ENCODE measurements around the gene TTLL11. TPM values are rescaled to one million over a fixed set of nuclear protein-coding genes. Genes with fewer than 3 reads are reported as not detected.

TTLL11 gene
- total RNA-seq, 1 experiment from 2014 or later = 8.8 TPM

- Histone ChIP-seq H3K9me3 (replicated peaks) (peaks cover 3% of the 10 kb centered on the region; the same call in 1 of the 2 replicates), H3K27me3 (0 out of 2 replicates have a peak, but pooled peaks cover 3% of the 10 kb centered on the region), H3K36me3 (no peaks in the 10 kb centered on the region), H3K27ac (no peak overlapping the region), H3K4me3 (no peak overlapping the region), H3K4me1 (no peaks in the 10 kb centered on the region)
- no peak for DNase-seq
Observed at GRCh38 chr9:121830441-121831140, 262.5 kb downstream of the TTLL11 start.

GRCh38 chr9:121827251-121827967 lies 265.7 kb downstream of the TTLL11 start:
- no peaks in the 10 kb centered on the region for H3K36me3 ChIP-seq
- H3K27ac ChIP-seq = no peak overlapping the region
- H3K4me3 ChIP-seq = no peak overlapping the region
- peaks cover 3% of the 10 kb centered on the region; the same call in 1 of the 2 replicates for H3K9me3 ChIP-seq (replicated peaks)
- 0 out of 2 replicates have a peak, but pooled peaks cover 3% of the 10 kb centered on the region for H3K27me3 ChIP-seq
- peaks cover 5% of the 10 kb centered on the region for H3K4me1 ChIP-seq
- DNase-seq = no peak

GRCh38 chr9:121826711-121827110 lies 266.4 kb downstream of the TTLL11 start:
- no peak for DNase-seq
- H3K27ac ChIP-seq = no peak overlapping the region
- peaks cover 12% of the 10 kb centered on the region for H3K4me1 ChIP-seq
- H3K4me3 ChIP-seq = no peak overlapping the region
- no peaks in the 10 kb centered on the region for H3K36me3 ChIP-seq
- no peaks in the 10 kb centered on the region for H3K27me3 ChIP-seq
- H3K9me3 ChIP-seq (replicated peaks) = peaks cover 3% of the 10 kb centered on the region; the same call in 1 of the 2 replicates

GRCh38 chr9:121825031-121825691 lies 267.9 kb downstream of the TTLL11 start:
- H3K27me3 ChIP-seq = no peaks in the 10 kb centered on the region
- H3K4me3 ChIP-seq = no peak overlapping the region
- peaks cover 15% of the 10 kb centered on the region for H3K4me1 ChIP-seq
- no peak for DNase-seq
- H3K27ac ChIP-seq = no peak overlapping the region
- H3K36me3 ChIP-seq = no peaks in the 10 kb centered on the region
- H3K9me3 ChIP-seq (replicated peaks) = peaks cover 3% of the 10 kb centered on the region; the same call in 1 of the 2 replicates

GRCh38 chr9:121824651-121825030 lies 268.5 kb downstream of the TTLL11 start:
- no peak overlapping the region for H3K4me3 ChIP-seq
- H3K4me1 ChIP-seq = peaks cover 15% of the 10 kb centered on the region
- H3K27me3 ChIP-seq = no peaks in the 10 kb centered on the region
- H3K27ac ChIP-seq = no peak overlapping the region
- H3K36me3 ChIP-seq = no peaks in the 10 kb centered on the region
- H3K9me3 ChIP-seq (replicated peaks) = peaks cover 3% of the 10 kb centered on the region; the same call in 1 of the 2 replicates
- DNase-seq = no peak

- Histone ChIP-seq H3K9me3 (replicated peaks) (no peaks in the 10 kb centered on the region), H3K36me3 (no peaks in the 10 kb centered on the region), H3K4me3 (no peak overlapping the region), H3K27ac (no peak overlapping the region), H3K27me3 (peaks cover under 1% of the 10 kb centered on the region; the same call in 1 of the 2 replicates), H3K4me1 (peaks cover 15% of the 10 kb centered on the region)
- no peak for DNase-seq
Observed at GRCh38 chr9:121823451-121824169, 269.5 kb downstream of the TTLL11 start.

- Histone ChIP-seq H3K36me3 (no peaks in the 10 kb centered on the region), H3K27me3 (peaks cover 5% of the 10 kb centered on the region; the same call in 1 of the 2 replicates), H3K4me1 (peaks cover 15% of the 10 kb centered on the region), H3K27ac (no peak overlapping the region), H3K9me3 (replicated peaks) (no peaks in the 10 kb centered on the region), H3K4me3 (peak overlapping the region; percentile 4; the same call in 1 of the 2 replicates)
- DNase-seq = peak; percentile 62 to 74
Observed at GRCh38 chr9:121822093-121823085, 270.7 kb downstream of the TTLL11 start.

GRCh38 chr9:121821326-121821725 lies 271.8 kb downstream of the TTLL11 start:
- no peaks in the 10 kb centered on the region for H3K36me3 ChIP-seq
- H3K4me3 ChIP-seq = no peak overlapping the region
- peaks cover 5% of the 10 kb centered on the region; the same call in 1 of the 2 replicates for H3K27me3 ChIP-seq
- no peak for DNase-seq
- peaks cover 15% of the 10 kb centered on the region for H3K4me1 ChIP-seq
- H3K27ac ChIP-seq = no peak overlapping the region
- H3K9me3 ChIP-seq (replicated peaks) = no peaks in the 10 kb centered on the region

- no peak for DNase-seq
- Histone ChIP-seq H3K4me1 (peaks cover 15% of the 10 kb centered on the region), H3K9me3 (replicated peaks) (no peaks in the 10 kb centered on the region), H3K36me3 (no peaks in the 10 kb centered on the region), H3K27ac (no peak overlapping the region), H3K27me3 (peaks cover 5% of the 10 kb centered on the region; the same call in 1 of the 2 replicates), H3K4me3 (no peak overlapping the region)
Observed at GRCh38 chr9:121820286-121821005, 272.7 kb downstream of the TTLL11 start.

GRCh38 chr9:121819428-121820231 lies 273.5 kb downstream of the TTLL11 start:
- no peaks in the 10 kb centered on the region for H3K36me3 ChIP-seq
- no peak for DNase-seq
- H3K27ac ChIP-seq = no peak overlapping the region
- H3K4me1 ChIP-seq = peaks cover 15% of the 10 kb centered on the region
- H3K27me3 ChIP-seq = peaks cover 5% of the 10 kb centered on the region; the same call in 1 of the 2 replicates
- no peaks in the 10 kb centered on the region for H3K9me3 ChIP-seq (replicated peaks)
- H3K4me3 ChIP-seq = no peak overlapping the region

- Histone ChIP-seq H3K4me3 (no peak overlapping the region), H3K4me1 (peaks cover 15% of the 10 kb centered on the region), H3K27me3 (peaks cover 5% of the 10 kb centered on the region; the same call in 1 of the 2 replicates), H3K9me3 (replicated peaks) (no peaks in the 10 kb centered on the region), H3K36me3 (no peaks in the 10 kb centered on the region), H3K27ac (no peak overlapping the region)
- no peak for DNase-seq
Observed at GRCh38 chr9:121818841-121819427, 274.2 kb downstream of the TTLL11 start.

Measured in SJCRH30 (cell line).